A549 (cell line): ENCODE results near the gene GPR150. TPM values are rescaled to one million over a fixed set of nuclear protein-coding genes. Genes with fewer than 3 reads are reported as not detected.

Source experiments
- ATAC-seq, 2 experiments: fragments of 200-7000 bp in 1 of 2; fragments of >200 bp in 1 of 2; cut with Nextera tagmentation in 1 of 2; cut with Tn5 transposase in 1 of 2; 3 replicates each; pipeline versions ENCODE4 v1.8.0 to v1.9.1; 2018 to 2020; ENCODE audit warnings: mild to moderate bottlenecking in 1 of 2, moderate library complexity in 1 of 2
- CTCF ChIA-PET: fragments of 300-600 bp; sonication (Branson Sonifier 250); formaldehyde crosslinking; extraction: SDS; loops from one replicate; lab custom pipeline; 2021; ENCODE audit warnings: antibody characterized with exemption, inconsistent platforms; lab: Yijun Ruan, JAX
- POLR2A ChIA-PET: fragments of 350-600 bp; formaldehyde crosslinking; extraction: SDS; loops from one replicate; lab custom pipeline; 2021; ENCODE audit warnings: antibody characterized with exemption, inconsistent platforms; lab: Yijun Ruan, JAX
- DNase-seq, 2 experiments: peaks; one replicate each; pipeline versions ENCODE4 v3.0.0 to v3.0.0-alpha.2; 2011 to 2016; ENCODE audit warnings: low read depth in 1 of 2, low spot score in 1 of 2
- FAIRE-seq: peaks from 2 replicates; lab custom pipeline; 2011; peaks lifted over from hg19 to GRCh38; lab: Jason Lieb, UNC
- H3K27ac ChIP-seq, 2 experiments: fragments of >200 bp; sonication (Bioruptor Twin); formaldehyde crosslinking; 3 replicates each; pipeline ENCODE4 v1.5.1; 2016 to 2017
- H3K4me1 ChIP-seq: fragments of >200 bp; sonication (Bioruptor Twin); formaldehyde crosslinking; 3 replicates; pipeline ENCODE4 v1.6.1; 2016
- H3K4me2 ChIP-seq: fragments of >200 bp; sonication (Bioruptor Twin); formaldehyde crosslinking; 3 replicates; pipeline ENCODE4 v1.6.1; 2016
- H3K4me3 ChIP-seq: fragments of >200 bp; sonication (Bioruptor Twin); formaldehyde crosslinking; 3 replicates; pipeline ENCODE4 v1.5.1; 2016
- H3K9me3 ChIP-seq: fragments of >200 bp; sonication (Bioruptor Twin); formaldehyde crosslinking; 3 replicates; pipeline ENCODE4 v1.6.1; 2016
- CHD4 ChIP-seq: fragments of 200-600 bp; sonication (generic); IDR thresholded peaks from 2 replicates; pipeline ENCODE4 v1.6.1; 2016; ENCODE audit warnings: antibody characterized with exemption, mild to moderate bottlenecking, borderline replicate concordance
- EHF ChIP-seq: fragments of 250-450 bp; sonication (Bioruptor Pico); IDR thresholded peaks from 2 replicates; pipeline ENCODE4 v1.5.0; 2020; ENCODE audit warnings: mild to moderate bottlenecking
- EP300 ChIP-seq, 2 experiments: fragments of >200 bp; sonication (Bioruptor Twin); formaldehyde crosslinking; IDR thresholded peaks; 2 replicates in 1 of 2; 3 replicates in 1 of 2; pipeline ENCODE4 v1.6.1; 2016 to 2017
- FOSB ChIP-seq: fragments of 250-450 bp; sonication (Bioruptor Pico); IDR thresholded peaks from 2 replicates; pipeline ENCODE4 v1.5.0; 2020; ENCODE audit warnings: mild to moderate bottlenecking, moderate library complexity
- GATA3 ChIP-seq: IDR thresholded peaks from 2 replicates; pipeline ENCODE4 v1.6.1; 2012; ENCODE audit warnings: borderline replicate concordance
- HDAC2 ChIP-seq: fragments of 200-600 bp; sonication (generic); IDR thresholded peaks from 2 replicates; pipeline ENCODE4 v1.6.1; 2016
- HOXA7 ChIP-seq: fragments of 250-450 bp; sonication (Bioruptor Pico); IDR thresholded peaks from 2 replicates; pipeline ENCODE4 v1.5.0; 2020; ENCODE audit warnings: mild to moderate bottlenecking, moderate library complexity
- KDM5A ChIP-seq: fragments of 200-600 bp; sonication (generic); IDR thresholded peaks from 2 replicates; pipeline ENCODE4 v1.6.1; 2016; ENCODE audit warnings: antibody characterized with exemption, mild to moderate bottlenecking
- NFE2L2 ChIP-seq: fragments of 150-350 bp; conservative IDR thresholded peaks from 2 replicates; pipeline ENCODE4 v1.6.1; 2014; ENCODE audit warnings: low read length
- NR3C1 ChIP-seq: fragments of >200 bp; sonication (Bioruptor Twin); formaldehyde crosslinking; IDR thresholded peaks from 3 replicates; pipeline ENCODE4 v1.6.1; 2017
- RFX5 ChIP-seq: fragments of 450-650 bp; IDR thresholded peaks from 2 replicates; pipeline ENCODE4 v1.7.1; 2014; ENCODE audit warnings: antibody characterized with exemption, mild to moderate bottlenecking, moderate library complexity
- TFCP2L1 ChIP-seq: fragments of 250-450 bp; sonication (Bioruptor Pico); IDR thresholded peaks from 2 replicates; pipeline ENCODE4 v1.5.0; 2021; ENCODE audit warnings: mild to moderate bottlenecking
- ZC3H11A ChIP-seq: fragments of 450-650 bp; IDR thresholded peaks from 2 replicates; pipeline ENCODE4 v1.6.1; 2014; ENCODE audit warnings: antibody characterized with exemption, mild to moderate bottlenecking
- ZNF302 ChIP-seq: fragments of 250-450 bp; sonication (Bioruptor Pico); IDR thresholded peaks from 2 replicates; pipeline ENCODE4 v1.9.0; 2021; ENCODE audit warnings: inconsistent platforms, mild to moderate bottlenecking, moderate library complexity
- WGBS: methylation state at CpG from one replicate; pipeline ENCODE4 v1.1.6; 2017; ENCODE audit errors: missing lambda C conversion rate; 5-methylcytosine and 5-hydroxymethylcytosine counted together
- polyA plus RNA-seq, 4 experiments: library from polyadenylated mRNA; depleted of rRNA in 3 of 4; stranded (reverse); fragments of >200 nt; fragmentation: RNase III in 1 of 4; extraction: RNeasy Plus Mini Kit Qiagen cat#74134 plus additional on column Dnase treatment in 1 of 4; gene quantifications; 2 replicates in 3 of 4; 3 replicates in 1 of 4; pipeline ENCODE4 v1.2.3, GENCODE V29; 2011 to 2017
- TF ChIP-seq, protein P1 (sequence below): fragments of 150-350 bp; IDR thresholded peaks from 2 replicates; pipeline ENCODE4 v1.6.1; 2014; ENCODE audit warnings: low read depth, mild to moderate bottlenecking, low read length
- TF ChIP-seq, protein P2 (sequence below): fragments of 450-650 bp; IDR thresholded peaks from 2 replicates; pipeline ENCODE4 v1.6.1; 2014; ENCODE audit warnings: antibody characterized with exemption

GPR150 gene
- polyA plus RNA-seq, 2 of the 4 experiments (the other 2 are of a cell fraction), result 0.13 TPM; not detected in 1

DNA sequence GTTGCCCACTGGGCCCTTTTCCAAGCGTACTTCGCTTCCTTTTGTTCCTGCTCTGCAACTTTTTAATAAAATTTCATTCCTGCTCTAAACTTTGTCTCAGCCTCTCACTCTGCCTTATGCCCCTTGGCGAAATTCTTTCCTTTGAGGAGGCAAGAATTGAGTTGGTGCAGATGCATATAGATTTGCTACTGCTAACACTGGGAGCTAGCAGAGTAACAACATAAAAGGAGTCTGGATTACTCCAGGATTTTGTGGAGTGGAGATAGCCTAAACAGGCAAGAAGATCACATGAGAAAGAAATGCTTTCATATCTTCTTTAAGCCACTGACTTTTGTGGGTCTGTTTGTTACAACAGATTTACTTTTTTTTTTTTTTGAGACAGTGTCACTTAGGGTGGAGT, 13.8 kb downstream of the GPR150 start:
- DNase-seq (no peak), ATAC-seq (no peak), FAIRE-seq (no peak)
- POLR2A ChIA-PET, result no interaction called here
- Histone ChIP-seq H3K4me1 (peaks cover 14% of the 10 kb centered on the region; the same call in 2 of the 3 replicates), H3K4me2 (no peak overlapping the region), H3K9me3 (no peaks in the 10 kb centered on the region), H3K27ac (no peak overlapping the region), H3K4me3 (no peak overlapping the region)
- TF ChIP-seq NR3C1, result no peak
- TF ChIP-seq EP300 (IDR thresholded peaks at IDR 0.05), result no peak
- no peak for TF ChIP-seq EHF (CRISPR knock-in tag)
- no peak for TF ChIP-seq RFX5
- TF ChIP-seq, protein P1, sequence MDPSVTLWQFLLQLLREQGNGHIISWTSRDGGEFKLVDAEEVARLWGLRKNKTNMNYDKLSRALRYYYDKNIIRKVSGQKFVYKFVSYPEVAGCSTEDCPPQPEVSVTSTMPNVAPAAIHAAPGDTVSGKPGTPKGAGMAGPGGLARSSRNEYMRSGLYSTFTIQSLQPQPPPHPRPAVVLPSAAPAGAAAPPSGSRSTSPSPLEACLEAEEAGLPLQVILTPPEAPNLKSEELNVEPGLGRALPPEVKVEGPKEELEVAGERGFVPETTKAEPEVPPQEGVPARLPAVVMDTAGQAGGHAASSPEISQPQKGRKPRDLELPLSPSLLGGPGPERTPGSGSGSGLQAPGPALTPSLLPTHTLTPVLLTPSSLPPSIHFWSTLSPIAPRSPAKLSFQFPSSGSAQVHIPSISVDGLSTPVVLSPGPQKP, result no peak
- TF ChIP-seq, protein P2, sequence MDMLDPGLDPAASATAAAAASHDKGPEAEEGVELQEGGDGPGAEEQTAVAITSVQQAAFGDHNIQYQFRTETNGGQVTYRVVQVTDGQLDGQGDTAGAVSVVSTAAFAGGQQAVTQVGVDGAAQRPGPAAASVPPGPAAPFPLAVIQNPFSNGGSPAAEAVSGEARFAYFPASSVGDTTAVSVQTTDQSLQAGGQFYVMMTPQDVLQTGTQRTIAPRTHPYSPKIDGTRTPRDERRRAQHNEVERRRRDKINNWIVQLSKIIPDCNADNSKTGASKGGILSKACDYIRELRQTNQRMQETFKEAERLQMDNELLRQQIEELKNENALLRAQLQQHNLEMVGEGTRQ, result no peak
- WGBS, result 74% methylated on average over 3 of the region's 3 CpGs
- CTCF ChIA-PET, result no interaction called here

DNA sequence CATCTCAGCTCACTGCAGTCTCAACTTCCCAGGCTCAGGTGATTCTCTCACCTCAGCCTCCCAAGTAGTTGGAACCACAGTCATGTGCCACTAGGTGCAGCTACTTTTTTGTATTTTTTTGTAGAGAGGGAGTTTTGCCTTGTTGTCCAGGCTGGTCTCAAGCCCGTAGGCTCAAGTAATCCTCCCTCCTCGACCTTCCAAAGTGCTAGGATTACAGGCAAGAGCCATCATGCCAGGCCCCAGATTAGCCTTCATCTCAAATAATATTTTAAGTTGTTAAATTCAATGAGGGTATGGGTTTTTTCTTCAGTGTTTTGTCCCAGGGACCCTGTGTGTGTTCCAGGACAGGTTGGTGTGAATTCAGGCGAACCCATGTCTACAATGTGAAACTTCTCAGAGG, 14.2 kb downstream of the GPR150 start:
- FAIRE-seq, result no peak

DNA sequence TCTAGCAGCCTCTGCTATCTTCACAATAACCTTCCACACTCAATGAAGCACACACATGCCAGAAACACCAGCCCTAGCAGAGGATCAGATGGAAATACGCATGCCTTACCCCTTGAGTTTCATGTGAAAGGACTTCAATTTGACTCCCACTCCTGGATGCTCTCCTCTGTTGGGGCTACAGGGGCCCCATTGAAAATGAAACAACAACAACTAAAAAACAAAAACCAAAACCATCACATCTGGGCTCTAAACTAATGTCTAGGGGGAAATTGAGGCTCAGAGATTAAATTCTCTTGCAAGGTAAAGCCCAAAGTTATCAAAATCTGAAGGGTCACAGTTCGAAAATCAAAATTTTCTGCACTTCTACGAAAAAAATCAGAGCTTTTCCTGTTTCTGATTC, 18.7 kb downstream of the GPR150 start:
- whole genome bisulfite sequencing, result 30% methylated on average over 3 of the region's 3 CpGs
- DNase-seq (no peak), FAIRE-seq (no peak), ATAC-seq (no peak)
- Histone ChIP-seq H3K27ac (no peak overlapping the region), H3K4me2 (no peak overlapping the region), H3K4me3 (no peak overlapping the region), H3K4me1 (no peaks in the 10 kb centered on the region), H3K9me3 (no peaks in the 10 kb centered on the region)
- TF ChIP-seq NFE2L2, result no peak
- POLR2A ChIA-PET, result no interaction called here
- CTCF ChIA-PET, result no interaction called here

More for the DNA sequence above, 14.2 kb downstream of the GPR150 start:
- CTCF ChIA-PET, result interaction anchor here (1.5 kb wide), 1 partner anchor 10 kb away, joined by 4 read pairs; no protein-coding TSS in a partner anchor
- Histone ChIP-seq H3K4me2 (no peak overlapping the region), H3K9me3 (no peaks in the 10 kb centered on the region), H3K4me1 (peaks cover 14% of the 10 kb centered on the region; the same call in 2 of the 3 replicates), H3K4me3 (no peak overlapping the region), H3K27ac (no peak overlapping the region)
- DNase-seq (no peak), ATAC-seq (no peak)
- POLR2A ChIA-PET, result no interaction called here
- WGBS, result 57% methylated on average over 3 of the region's 3 CpGs
- TF ChIP-seq TFCP2L1 (CRISPR knock-in tag), result no peak
- no peak for TF ChIP-seq HOXA7 (CRISPR knock-in tag)
- no peak for TF ChIP-seq FOSB (CRISPR knock-in tag)
- no peak for TF ChIP-seq HDAC2
- TF ChIP-seq KDM5A, result no peak

DNA sequence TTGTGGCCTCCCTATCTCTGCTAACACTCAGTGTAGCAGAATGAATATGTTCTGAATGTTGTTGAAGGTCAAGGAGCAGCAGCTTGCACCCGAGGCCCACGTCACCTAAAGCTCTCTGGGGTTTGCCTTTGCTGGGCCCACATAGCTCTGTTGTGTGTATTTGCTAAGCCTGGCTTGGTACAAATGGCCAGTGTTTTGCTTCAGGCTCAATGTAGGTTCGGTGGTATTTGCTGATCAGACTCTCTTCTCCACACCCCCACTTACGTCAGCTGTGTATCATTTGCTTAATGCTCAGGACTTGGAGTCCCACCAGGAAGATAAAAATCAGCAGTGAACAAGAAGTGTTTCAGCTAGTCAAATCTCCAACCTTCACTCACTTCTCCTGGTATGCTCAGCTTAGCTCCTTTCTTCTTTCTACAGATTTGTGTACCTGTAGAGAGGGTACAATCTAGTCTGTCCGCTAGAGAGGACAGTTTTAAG, 21.9 kb downstream of the GPR150 start:
- no peak overlapping the region for H3K4me3 ChIP-seq
- no peak overlapping the region for H3K4me2 ChIP-seq
- TF ChIP-seq CHD4, result no peak
- no peak for ATAC-seq
- no peaks in the 10 kb centered on the region for H3K9me3 ChIP-seq
- CTCF ChIA-PET, result interaction anchor here (1.1 to 7.7 kb wide), 7 partner anchors 10 to 206 kb away, joined by 3 to 104 read pairs (median 5); no protein-coding TSS in a partner anchor
- FAIRE-seq, result no peak
- peaks cover 3% of the 10 kb centered on the region; the same call in 1 of the 3 replicates for H3K4me1 ChIP-seq
- no peak overlapping the region for H3K27ac ChIP-seq
- DNase-seq, result no peak
- POLR2A ChIA-PET, result no interaction called here
- WGBS, result 45% methylated on average over 5 of the region's 5 CpGs

DNA sequence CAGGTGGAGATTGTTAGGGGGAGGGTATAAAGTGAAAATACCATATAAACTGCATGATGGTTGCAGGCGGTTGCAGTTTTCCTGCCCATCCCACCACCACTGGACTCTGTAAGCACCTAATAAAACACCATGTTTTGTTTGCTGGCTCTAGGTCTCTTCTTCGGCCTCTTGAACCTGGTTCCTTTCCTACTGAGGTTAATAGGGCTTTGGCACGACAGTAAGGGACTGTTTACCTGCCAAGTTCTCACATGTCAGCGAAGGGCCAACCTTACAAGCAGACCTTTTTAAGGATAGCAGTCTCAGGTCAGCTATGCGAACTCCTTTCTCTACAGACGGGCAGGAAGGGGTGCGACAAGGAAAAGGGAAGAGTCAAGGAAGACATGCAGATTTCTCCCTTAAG, 23.3 kb downstream of the GPR150 start:
- no peak for DNase-seq
- H3K4me3 ChIP-seq, result no peak overlapping the region
- TF ChIP-seq ZC3H11A (no peak), GATA3 (no peak), KDM5A (no peak), ZNF302 (no peak)
- TF ChIP-seq, all 56 proteins: peak for 0
- FAIRE-seq (no peak), ATAC-seq (no peak)
- Histone ChIP-seq H3K4me1 (peaks cover 11% of the 10 kb centered on the region), H3K4me2 (no peak overlapping the region), H3K27ac (no peak overlapping the region), H3K9me3 (no peaks in the 10 kb centered on the region)
- ChIA-PET POLR2A (interaction anchor here (0.9 kb wide), 1 partner anchor 181 kb away, joined by 3 read pairs; no protein-coding TSS in a partner anchor), CTCF (interaction anchor here (0.7 to 7.7 kb wide), 16 partner anchors 8 to 959 kb away, joined by 3 to 104 read pairs (median 4); no protein-coding TSS in a partner anchor)
- 67% methylated on average over 7 of the region's 7 CpGs for WGBS
